ENCODE measurements around the gene SUSD1.

DNA sequence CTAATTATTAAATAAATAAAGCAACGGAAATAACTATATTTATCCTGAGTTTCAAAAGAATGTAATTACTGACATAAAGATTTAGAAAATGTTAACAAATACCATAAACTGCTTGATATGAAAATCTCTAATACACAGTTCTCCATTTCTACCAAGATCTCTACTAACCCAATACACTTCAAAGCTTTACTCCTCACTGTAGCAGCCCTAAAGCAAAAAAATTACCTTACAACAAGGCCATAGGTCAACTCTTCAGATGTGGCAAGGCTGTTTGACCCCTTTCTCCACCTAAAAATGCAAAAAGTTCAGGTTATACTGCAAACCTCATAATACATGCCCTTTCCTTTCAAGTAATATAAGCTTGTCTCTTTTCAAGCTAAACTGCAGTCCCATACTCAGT, 181.8 kb downstream of the SUSD1 start:
- TF ChIP-seq, protein P1, sequence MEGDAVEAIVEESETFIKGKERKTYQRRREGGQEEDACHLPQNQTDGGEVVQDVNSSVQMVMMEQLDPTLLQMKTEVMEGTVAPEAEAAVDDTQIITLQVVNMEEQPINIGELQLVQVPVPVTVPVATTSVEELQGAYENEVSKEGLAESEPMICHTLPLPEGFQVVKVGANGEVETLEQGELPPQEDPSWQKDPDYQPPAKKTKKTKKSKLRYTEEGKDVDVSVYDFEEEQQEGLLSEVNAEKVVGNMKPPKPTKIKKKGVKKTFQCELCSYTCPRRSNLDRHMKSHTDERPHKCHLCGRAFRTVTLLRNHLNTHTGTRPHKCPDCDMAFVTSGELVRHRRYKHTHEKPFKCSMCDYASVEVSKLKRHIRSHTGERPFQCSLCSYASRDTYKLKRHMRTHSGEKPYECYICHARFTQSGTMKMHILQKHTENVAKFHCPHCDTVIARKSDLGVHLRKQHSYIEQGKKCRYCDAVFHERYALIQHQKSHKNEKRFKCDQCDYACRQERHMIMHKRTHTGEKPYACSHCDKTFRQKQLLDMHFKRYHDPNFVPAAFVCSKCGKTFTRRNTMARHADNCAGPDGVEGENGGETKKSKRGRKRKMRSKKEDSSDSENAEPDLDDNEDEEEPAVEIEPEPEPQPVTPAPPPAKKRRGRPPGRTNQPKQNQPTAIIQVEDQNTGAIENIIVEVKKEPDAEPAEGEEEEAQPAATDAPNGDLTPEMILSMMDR (IDR thresholded peaks at IDR 0.05): no peak
- no peak for TF ChIP-seq POLR2AphosphoS5 (IDR thresholded peaks at IDR 0.05)
